ENCODE measurements around the gene ZNF526.

DNA sequence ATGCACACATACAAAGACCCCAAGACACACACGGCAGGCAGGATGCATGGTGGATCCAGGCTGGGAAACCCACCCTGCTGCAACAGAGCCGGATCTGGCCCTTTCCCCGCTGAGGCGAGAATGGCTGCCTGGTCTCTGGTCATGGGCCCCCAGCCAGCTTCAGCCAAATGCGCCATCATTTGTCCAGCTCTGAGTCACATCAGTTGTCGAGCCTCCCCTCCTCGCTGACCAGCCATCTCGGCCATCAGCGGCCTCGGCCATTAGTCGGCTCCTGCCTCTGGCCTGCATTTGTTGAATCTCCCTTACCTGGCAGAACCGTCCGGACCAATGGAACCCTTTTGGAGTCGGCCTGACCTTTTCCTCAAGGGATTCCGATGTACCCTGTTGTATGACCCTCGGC lies 49.4 kb upstream of the ZNF526 start:
- TF ChIP-seq, protein P1, sequence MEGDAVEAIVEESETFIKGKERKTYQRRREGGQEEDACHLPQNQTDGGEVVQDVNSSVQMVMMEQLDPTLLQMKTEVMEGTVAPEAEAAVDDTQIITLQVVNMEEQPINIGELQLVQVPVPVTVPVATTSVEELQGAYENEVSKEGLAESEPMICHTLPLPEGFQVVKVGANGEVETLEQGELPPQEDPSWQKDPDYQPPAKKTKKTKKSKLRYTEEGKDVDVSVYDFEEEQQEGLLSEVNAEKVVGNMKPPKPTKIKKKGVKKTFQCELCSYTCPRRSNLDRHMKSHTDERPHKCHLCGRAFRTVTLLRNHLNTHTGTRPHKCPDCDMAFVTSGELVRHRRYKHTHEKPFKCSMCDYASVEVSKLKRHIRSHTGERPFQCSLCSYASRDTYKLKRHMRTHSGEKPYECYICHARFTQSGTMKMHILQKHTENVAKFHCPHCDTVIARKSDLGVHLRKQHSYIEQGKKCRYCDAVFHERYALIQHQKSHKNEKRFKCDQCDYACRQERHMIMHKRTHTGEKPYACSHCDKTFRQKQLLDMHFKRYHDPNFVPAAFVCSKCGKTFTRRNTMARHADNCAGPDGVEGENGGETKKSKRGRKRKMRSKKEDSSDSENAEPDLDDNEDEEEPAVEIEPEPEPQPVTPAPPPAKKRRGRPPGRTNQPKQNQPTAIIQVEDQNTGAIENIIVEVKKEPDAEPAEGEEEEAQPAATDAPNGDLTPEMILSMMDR (IDR thresholded peaks at IDR 0.05), result no peak
- TF ChIP-seq POLR2A (IDR thresholded peaks at IDR 0.05), result no peak

All from adrenal gland (tissue), 5 donors.